ENCODE measurements around the gene WDR46. TPM values are rescaled to one million over a fixed set of nuclear protein-coding genes. Genes with fewer than 3 reads are reported as not detected.

WDR46 gene
- total and polyA plus RNA-seq, 11 donors: 12.2 to 41.0 (median 21.4) TPM

GRCh38 chr6:33248643-33248931 is 40.5 kb downstream of the WDR46 start:
- peak in 3 of 12 donors; percentile 2 to 11 (median 10) for TF ChIP-seq CTCF (IDR thresholded peaks at IDR 0.05)
- TF ChIP-seq POLR2A (IDR thresholded peaks at IDR 0.05): no peak
- Histone ChIP-seq H3K4me3 (peak overlapping the region; percentile 12 to 70 (median 64)), H3K36me3 (peaks cover 0 to 28% (median 7%) of the 10 kb centered on the region in 9 donors), H3K4me1 (peaks cover 0 to 31% (median 20%) of the 10 kb centered on the region in 12 donors), H3K27me3 (no peaks in the 10 kb centered on the region), H3K9me3 (no peaks in the 10 kb centered on the region), H3K27ac (peak overlapping the region; percentile 70 to 98 (median 90))
- ATAC-seq (peak in 3 of 4 donors; percentile 1 to 22 (median 6)), DNase-seq (no peak)
- intact Hi-C loops (cut with DNase I): loop anchor here (1.0 to 10.0 kb wide), 20 partner anchors 36 to 364 kb away; partner anchors contain the start of genes RING1 (in 3 of the 10), RXRB (in 3 of the 10), SLC39A7 (in 3 of the 10) and HSD17B8 (in 2 of the 10)
- WGBS, 4 donors: 1 to 2% (median 1%) methylated on average over 11 to 18 of the region's 18 CpGs

- intact Hi-C loops (cut with DNase I): loop anchor here (1.0 to 10.0 kb wide), 20 partner anchors 36 to 363 kb away; partner anchors contain the start of genes RING1 (in 3 of the 10), RXRB (in 3 of the 10), SLC39A7 (in 3 of the 10) and HSD17B8 (in 2 of the 10)
- TF ChIP-seq POLR2A (IDR thresholded peaks at IDR 0.05) (no peak), CTCF (IDR thresholded peaks at IDR 0.05) (peak; percentile 95 to 99 (median 98))
- Histone ChIP-seq H3K4me3 (peak overlapping the region; percentile 12 to 70 (median 64)), H3K9me3 (no peaks in the 10 kb centered on the region), H3K4me1 (peaks cover 0 to 31% (median 20%) of the 10 kb centered on the region in 12 donors), H3K27ac (peak overlapping the region; percentile 70 to 98 (median 90)), H3K27me3 (no peaks in the 10 kb centered on the region), H3K36me3 (peaks cover 0 to 25% (median 7%) of the 10 kb centered on the region in 9 donors)
- peak; percentile 81 to 93 (median 88) for DNase-seq
- peak; percentile 40 to 70 (median 64) for ATAC-seq
- WGBS, 4 donors: 3 to 6% (median 4%) methylated on average over 28 of the region's 28 CpGs
These were observed 40.9 kb downstream of the WDR46 start for GRCh38 chr6:33247977-33248642.

- peaks cover 0 to 18% (median 0%) of the 10 kb centered on the region in 9 donors for H3K27me3 ChIP-seq
- TF ChIP-seq CTCF (IDR thresholded peaks at IDR 0.05) (no peak), POLR2A (IDR thresholded peaks at IDR 0.05) (no peak)
- WGBS, 4 donors: 21 to 48% (median 34%) methylated on average over 1 of the region's 1 CpG
- H3K36me3 ChIP-seq: no peaks in the 10 kb centered on the region
- peaks cover 0 to 7% (median 6%) of the 10 kb centered on the region in 12 donors for H3K4me1 ChIP-seq
- DNase-seq: no peak
- ATAC-seq: no peak
- intact Hi-C loops (cut with DNase I): loop anchor here in 3 of 10 donors (5.0 to 10.0 kb wide), 2 partner anchors 229 to 236 kb away; partner anchors contain the start of gene HLA-DOA (in 1 of the 3)
- H3K27ac ChIP-seq: no peak overlapping the region
- H3K9me3 ChIP-seq: no peaks in the 10 kb centered on the region
- no peak overlapping the region for H3K4me3 ChIP-seq
These were observed 45.6 kb downstream of the WDR46 start for GRCh38 chr6:33243476-33243875.

- Histone ChIP-seq H3K27ac (no peak overlapping the region), H3K4me3 (no peak overlapping the region), H3K4me1 (no peaks in the 10 kb centered on the region), H3K36me3 (no peaks in the 10 kb centered on the region), H3K27me3 (peaks cover 0 to 18% (median 0%) of the 10 kb centered on the region in 9 donors), H3K9me3 (no peaks in the 10 kb centered on the region)
- intact Hi-C loops (cut with DNase I): loop anchor here in 3 of 10 donors (5.0 to 10.0 kb wide), 2 partner anchors 227 to 235 kb away; partner anchors contain the start of gene HLA-DOA (in 1 of the 3)
- no peak for DNase-seq
- 64 to 71% (median 68%) methylated on average over 3 of the region's 3 CpGs for WGBS, 4 donors
- no peak for TF ChIP-seq CTCF (IDR thresholded peaks at IDR 0.05)
- no peak for TF ChIP-seq POLR2A (IDR thresholded peaks at IDR 0.05)
- ATAC-seq: no peak
These were observed 47.1 kb downstream of the WDR46 start for GRCh38 chr6:33241968-33242367.

Measured in heart left ventricle (tissue), 16 donors.